ENCODE results near the gene PTAFR.
"Not testable (repeated sequence)": the region's sequence is repeated elsewhere in the genome, so short reads cannot be mapped to it uniquely, and the experiment has no call there.

The PTAFR gene

GRCh38 chr1:28143496-28144202 lies 32.8 kb downstream of the PTAFR start:
- H3K4me3 Mint-ChIP-seq = no peak overlapping the region
- H3K4me1 Mint-ChIP-seq (ENCODE audit: low read depth) = peaks cover 22% of the 10 kb centered on the region
- H3K36me3 Mint-ChIP-seq (ENCODE audit: low read depth) = no peaks in the 10 kb centered on the region
- no peak for DNase-seq
- H3K9me3 Mint-ChIP-seq = no peaks in the 10 kb centered on the region
- H3K27ac Mint-ChIP-seq = peak overlapping the region; percentile 86
- peaks cover 28% of the 10 kb centered on the region for H3K27me3 Mint-ChIP-seq

GRCh38 chr1:28141685-28142084 lies 34.8 kb downstream of the PTAFR start:
- DNase-seq = no peak
- Mint-ChIP-seq H3K9me3 (no peaks in the 10 kb centered on the region), H3K36me3 (ENCODE audit: low read depth) (no peaks in the 10 kb centered on the region), H3K27me3 (peaks cover 35% of the 10 kb centered on the region), H3K4me1 (ENCODE audit: low read depth) (peaks cover 30% of the 10 kb centered on the region), H3K4me3 (no peak overlapping the region), H3K27ac (no peak overlapping the region)

GRCh38 chr1:28139866-28140265 lies 36.6 kb downstream of the PTAFR start:
- DNase-seq; H3K27ac Mint-ChIP-seq; H3K9me3 Mint-ChIP-seq; H3K4me3 Mint-ChIP-seq; H3K36me3 Mint-ChIP-seq (ENCODE audit: low read depth): not testable (repeated sequence)
- peaks cover 27% of the 10 kb centered on the region for H3K4me1 Mint-ChIP-seq (ENCODE audit: low read depth)
- H3K27me3 Mint-ChIP-seq = peaks cover 47% of the 10 kb centered on the region

GRCh38 chr1:28139025-28139712 lies 37.3 kb downstream of the PTAFR start:
- Mint-ChIP-seq H3K27me3 (peaks cover 47% of the 10 kb centered on the region), H3K4me3 (no peak overlapping the region), H3K4me1 (ENCODE audit: low read depth) (peaks cover 20% of the 10 kb centered on the region), H3K36me3 (ENCODE audit: low read depth) (no peaks in the 10 kb centered on the region), H3K9me3 (no peaks in the 10 kb centered on the region), H3K27ac (no peak overlapping the region)
- no peak for DNase-seq

- Mint-ChIP-seq H3K27me3 (peaks cover 49% of the 10 kb centered on the region), H3K4me3 (no peak overlapping the region), H3K9me3 (no peaks in the 10 kb centered on the region), H3K36me3 (ENCODE audit: low read depth) (no peaks in the 10 kb centered on the region), H3K27ac (no peak overlapping the region), H3K4me1 (ENCODE audit: low read depth) (peaks cover 13% of the 10 kb centered on the region)
- DNase-seq = no peak
Measured at GRCh38 chr1:28136922-28137613, 39.4 kb downstream of the PTAFR start.

GRCh38 chr1:28136169-28136921 lies 40.1 kb downstream of the PTAFR start:
- Mint-ChIP-seq H3K27me3 (peaks cover 45% of the 10 kb centered on the region), H3K4me3 (no peak overlapping the region), H3K27ac (no peak overlapping the region), H3K4me1 (ENCODE audit: low read depth) (peaks cover 13% of the 10 kb centered on the region), H3K9me3 (no peaks in the 10 kb centered on the region), H3K36me3 (ENCODE audit: low read depth) (no peaks in the 10 kb centered on the region)
- no peak for DNase-seq

GRCh38 chr1:28135371-28136168 lies 40.9 kb downstream of the PTAFR start:
- H3K36me3 Mint-ChIP-seq (ENCODE audit: low read depth) = no peaks in the 10 kb centered on the region
- peaks cover 40% of the 10 kb centered on the region for H3K27me3 Mint-ChIP-seq
- DNase-seq = no peak
- H3K27ac Mint-ChIP-seq = no peak overlapping the region
- no peaks in the 10 kb centered on the region for H3K9me3 Mint-ChIP-seq
- no peak overlapping the region for H3K4me3 Mint-ChIP-seq
- H3K4me1 Mint-ChIP-seq (ENCODE audit: low read depth) = peaks cover 13% of the 10 kb centered on the region

- Mint-ChIP-seq H3K9me3 (no peaks in the 10 kb centered on the region), H3K4me3 (no peak overlapping the region), H3K27me3 (peaks cover 41% of the 10 kb centered on the region), H3K27ac (no peak overlapping the region), H3K4me1 (ENCODE audit: low read depth) (peaks cover 13% of the 10 kb centered on the region), H3K36me3 (ENCODE audit: low read depth) (no peaks in the 10 kb centered on the region)
- no peak for DNase-seq
Measured at GRCh38 chr1:28134651-28135207, 41.8 kb downstream of the PTAFR start.

GRCh38 chr1:28132171-28133167 lies 44.0 kb downstream of the PTAFR start:
- Mint-ChIP-seq H3K4me3 (no peak overlapping the region), H3K4me1 (ENCODE audit: low read depth) (peaks cover 6% of the 10 kb centered on the region), H3K27ac (no peak overlapping the region), H3K36me3 (ENCODE audit: low read depth) (no peaks in the 10 kb centered on the region), H3K27me3 (peaks cover 39% of the 10 kb centered on the region), H3K9me3 (no peaks in the 10 kb centered on the region)
- DNase-seq = no peak

- Mint-ChIP-seq H3K4me3 (no peak overlapping the region), H3K27me3 (peaks cover 41% of the 10 kb centered on the region), H3K9me3 (no peaks in the 10 kb centered on the region), H3K4me1 (ENCODE audit: low read depth) (no peaks in the 10 kb centered on the region), H3K36me3 (ENCODE audit: low read depth) (no peaks in the 10 kb centered on the region), H3K27ac (no peak overlapping the region)
- no peak for DNase-seq
Measured at GRCh38 chr1:28130901-28131300, 45.6 kb downstream of the PTAFR start.

GRCh38 chr1:28129150-28129549 lies 47.3 kb downstream of the PTAFR start:
- no peaks in the 10 kb centered on the region for H3K4me1 Mint-ChIP-seq (ENCODE audit: low read depth)
- DNase-seq = no peak
- H3K36me3 Mint-ChIP-seq (ENCODE audit: low read depth) = no peaks in the 10 kb centered on the region
- H3K9me3 Mint-ChIP-seq = no peaks in the 10 kb centered on the region
- no peak overlapping the region for H3K4me3 Mint-ChIP-seq
- H3K27ac Mint-ChIP-seq = no peak overlapping the region
- peaks cover 33% of the 10 kb centered on the region for H3K27me3 Mint-ChIP-seq

GRCh38 chr1:28127617-28128257 lies 48.8 kb downstream of the PTAFR start:
- no peak for DNase-seq
- Mint-ChIP-seq H3K27ac (no peak overlapping the region), H3K27me3 (peaks cover 35% of the 10 kb centered on the region), H3K4me3 (no peak overlapping the region), H3K36me3 (ENCODE audit: low read depth) (no peaks in the 10 kb centered on the region), H3K9me3 (no peaks in the 10 kb centered on the region), H3K4me1 (ENCODE audit: low read depth) (no peaks in the 10 kb centered on the region)

Measured in activated T-cell treated with anti-CD3 and anti-CD28 coated beads, Interleukin-2, amount 50 U/mL, for 24 hours (primary cell).